GM12801 (cell line): ENCODE data around the gene PCED1B.

Experiments used
- CTCF ChIP-seq: IDR thresholded peaks from one replicate; pipeline ENCODE4 v1.5.1; 2011; ENCODE audit warnings: control low read depth; ENCODE audit not compliant: insufficient read length; ENCODE audit errors: extremely low read depth

Gene PCED1B

GRCh38 chr12:47079981-47080724 is 732 bp downstream of the PCED1B start:
- no peak for TF ChIP-seq CTCF

- TF ChIP-seq CTCF = no peak
Observed at GRCh38 chr12:47080725-47081502, 1.5 kb downstream of the PCED1B start.

GRCh38 chr12:47082283-47082682 is 2.9 kb downstream of the PCED1B start:
- no peak for TF ChIP-seq CTCF

- no peak for TF ChIP-seq CTCF
Observed at GRCh38 chr12:47082796-47083621, 3.6 kb downstream of the PCED1B start.

GRCh38 chr12:47084172-47084571 is 4.8 kb downstream of the PCED1B start:
- TF ChIP-seq CTCF = no peak

- no peak for TF ChIP-seq CTCF
Observed at GRCh38 chr12:47085815-47086252, 6.4 kb downstream of the PCED1B start.
